Stimulated activated CD8-positive, alpha-beta memory T cell treated with anti-CD3 and anti-CD28 coated beads, Interleukin-4, amount 100 ng/mL, for 24 hours (primary cell): ENCODE results near the gene KCNAB1.

Source experiments
- DNase-seq: peaks from one replicate; pipeline ENCODE4 v3.0.0-alpha.2; 2020; ENCODE audit warnings: low read depth

Gene KCNAB1

DNA sequence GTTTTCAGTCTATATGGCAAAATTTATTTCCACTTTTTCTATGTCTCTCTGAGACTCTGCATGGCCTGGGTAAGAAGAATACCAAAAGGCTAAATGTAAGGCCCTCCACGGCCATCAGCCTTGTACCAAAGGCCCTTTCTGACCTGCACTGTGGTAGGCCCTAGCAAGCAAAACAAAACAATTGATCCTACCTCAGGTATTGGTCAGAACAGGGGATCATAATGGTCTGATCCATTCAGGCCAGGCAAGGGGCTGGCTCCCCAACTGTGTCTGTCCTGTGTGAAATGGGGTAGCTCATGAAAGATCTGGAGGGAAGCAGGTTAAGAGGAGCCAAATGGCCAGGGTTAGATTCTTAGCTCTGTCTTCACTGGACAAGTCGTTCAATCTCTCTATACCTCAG is 253.3 kb downstream of the KCNAB1 start:
- no peak for DNase-seq

DNA sequence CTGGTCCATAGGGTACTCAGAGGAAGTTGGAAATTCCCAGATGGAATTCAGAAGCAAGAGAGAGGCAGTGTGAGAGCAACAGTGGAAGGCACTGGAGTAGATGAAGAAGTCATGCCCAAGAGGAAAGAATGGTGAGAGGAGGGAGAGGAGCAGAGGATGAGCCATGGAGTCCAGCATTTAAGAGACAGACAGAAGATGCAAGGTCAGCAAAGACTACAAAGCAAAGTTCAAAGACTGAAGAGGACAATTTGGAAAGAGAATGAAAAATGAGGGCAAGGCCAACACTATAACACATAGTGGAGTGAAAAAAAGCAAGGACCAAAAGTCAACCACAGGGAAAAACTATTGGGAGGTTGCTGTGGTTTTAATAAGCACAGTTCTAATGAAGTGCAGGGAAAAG is 255.8 kb downstream of the KCNAB1 start:
- DNase-seq, result no peak

DNA sequence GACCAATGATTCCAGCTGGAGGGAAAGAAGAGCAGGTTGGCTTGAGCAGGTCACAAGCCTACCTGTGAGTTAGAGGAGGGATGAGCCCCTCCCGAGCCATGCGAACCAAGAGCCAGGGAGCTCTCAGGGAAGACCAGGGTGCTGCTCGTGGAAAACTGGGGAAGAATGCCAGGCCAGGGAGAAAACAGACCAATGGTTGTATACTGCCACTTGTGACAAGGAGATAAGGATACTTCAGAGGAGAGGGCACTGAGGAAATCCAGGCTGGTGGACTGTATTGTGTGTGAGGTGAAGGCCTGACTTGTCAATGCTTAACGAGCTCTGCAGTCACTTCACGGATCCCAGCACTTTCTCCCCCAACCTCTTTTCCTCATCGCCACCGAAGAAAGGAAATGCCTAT is 256.9 kb downstream of the KCNAB1 start:
- no peak for DNase-seq

DNA sequence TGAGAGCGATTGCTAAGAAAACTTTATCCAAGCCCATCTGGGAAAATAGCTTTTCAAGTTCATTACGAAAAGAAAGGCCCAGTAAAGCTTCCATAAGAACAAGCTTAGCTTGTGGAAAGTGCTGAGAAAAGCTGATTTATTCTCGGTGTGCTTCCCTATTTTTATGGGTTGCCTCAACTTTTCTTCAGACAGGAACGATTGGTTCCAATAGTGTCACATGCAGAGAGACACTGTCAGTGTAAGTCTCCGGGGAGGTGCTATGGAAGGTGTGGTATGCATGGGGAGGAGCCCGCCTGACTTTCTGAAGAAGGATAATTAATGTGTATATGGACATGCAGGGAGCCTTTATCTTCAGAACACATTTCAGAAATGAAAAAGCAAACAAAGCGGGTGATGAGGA is 257.3 kb downstream of the KCNAB1 start:
- no peak for DNase-seq

DNA sequence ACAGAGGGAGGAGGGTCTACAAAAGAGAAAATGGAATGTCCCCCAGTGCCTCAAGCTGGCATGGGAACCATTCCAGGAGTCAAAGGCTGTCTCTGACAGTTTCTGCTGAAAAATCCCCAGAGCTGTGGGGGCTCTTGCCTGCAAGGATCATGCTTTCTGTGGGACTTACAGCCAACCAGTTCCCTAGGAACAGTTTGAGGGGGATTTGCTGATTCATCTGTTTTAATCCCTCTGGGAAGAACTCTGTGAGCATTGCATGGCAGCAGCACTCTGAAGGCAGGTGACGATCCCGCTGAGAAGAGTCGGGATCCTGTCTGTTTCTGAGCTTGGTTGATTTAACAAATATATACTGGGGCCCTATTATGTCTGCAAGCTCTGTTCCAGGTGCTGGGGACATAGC is 258.5 kb downstream of the KCNAB1 start:
- no peak for DNase-seq

DNA sequence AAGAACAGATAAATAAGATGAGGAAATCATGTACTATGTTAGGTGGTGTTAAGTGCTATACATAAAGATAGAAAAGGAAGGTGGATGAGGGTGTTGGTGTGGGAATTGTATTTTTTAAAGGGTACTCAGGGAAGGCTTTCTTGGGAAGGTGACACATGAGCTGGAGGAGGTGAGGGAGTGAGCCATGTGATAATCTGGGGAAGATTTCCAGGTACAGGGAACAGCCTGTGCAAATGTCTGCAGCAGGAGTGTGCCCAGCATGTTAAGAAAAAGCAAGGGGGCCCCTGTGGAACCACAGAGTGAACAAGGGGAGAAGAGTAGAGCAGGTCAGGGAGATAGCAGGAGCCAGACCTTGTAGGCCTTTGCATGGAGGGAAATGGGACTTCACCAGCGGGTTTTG is 258.9 kb downstream of the KCNAB1 start:
- no peak for DNase-seq

DNA sequence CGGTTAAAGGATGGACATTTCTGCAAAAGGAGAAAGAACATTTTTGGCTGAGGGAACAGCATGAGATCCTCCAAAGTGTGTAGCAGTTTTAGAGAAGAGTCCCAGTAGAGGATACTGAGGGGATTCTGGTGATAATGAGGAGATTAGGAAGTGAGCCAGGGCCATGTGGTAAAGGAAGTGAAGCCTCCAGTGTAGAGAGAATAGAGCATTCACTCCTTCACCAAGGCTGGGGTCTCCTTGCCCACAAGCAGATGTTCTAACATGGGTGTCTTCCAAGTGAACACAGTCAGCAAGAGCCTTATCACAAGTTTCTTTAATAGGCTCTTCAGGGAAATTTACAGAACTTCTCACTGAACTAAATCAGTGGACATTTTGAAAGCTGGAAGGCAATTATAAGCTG is 260.9 kb downstream of the KCNAB1 start:
- no peak for DNase-seq

DNA sequence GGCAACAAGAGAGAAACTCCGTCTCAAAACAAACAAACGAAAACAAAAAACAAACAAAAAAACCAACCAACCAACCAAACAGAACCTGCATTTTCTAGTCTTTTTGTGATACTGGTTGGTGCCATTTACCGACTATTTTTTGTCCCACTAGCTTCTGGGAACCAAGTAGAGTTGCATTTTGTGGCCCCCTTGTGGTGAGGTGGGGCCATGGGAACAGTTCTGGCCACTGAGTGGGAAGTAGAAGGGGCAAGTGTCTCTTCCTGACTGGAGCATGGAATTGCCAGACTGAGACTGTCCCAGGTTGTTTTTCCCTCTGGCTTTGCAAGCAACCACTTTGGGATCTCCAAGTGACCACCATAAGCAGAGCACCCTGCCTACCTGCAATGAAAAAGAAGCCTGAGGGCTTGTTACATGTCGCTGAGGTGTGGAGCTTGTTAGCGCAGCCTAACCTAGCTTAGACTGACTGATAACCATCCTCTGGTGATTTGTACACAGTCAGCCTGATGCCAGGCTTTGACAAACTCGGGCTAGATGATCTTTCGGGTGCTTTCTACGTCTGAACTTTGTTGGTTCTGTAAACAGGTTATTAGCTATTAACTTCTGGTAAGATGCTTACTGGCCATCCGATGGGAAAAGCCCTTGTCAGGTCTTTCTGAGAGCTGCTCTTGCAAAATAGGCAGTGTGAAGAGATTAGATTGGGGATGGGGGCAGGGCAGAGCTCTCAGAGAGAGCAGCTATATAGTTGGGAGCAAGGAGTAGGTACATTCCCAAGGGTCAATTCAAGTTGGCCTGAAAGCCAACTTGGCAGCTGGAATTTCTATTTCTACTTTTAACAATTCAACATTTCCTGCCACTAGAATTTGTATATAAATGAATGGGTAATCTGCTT is 262.3 kb downstream of the KCNAB1 start:
- DNase-seq, result no peak

DNA sequence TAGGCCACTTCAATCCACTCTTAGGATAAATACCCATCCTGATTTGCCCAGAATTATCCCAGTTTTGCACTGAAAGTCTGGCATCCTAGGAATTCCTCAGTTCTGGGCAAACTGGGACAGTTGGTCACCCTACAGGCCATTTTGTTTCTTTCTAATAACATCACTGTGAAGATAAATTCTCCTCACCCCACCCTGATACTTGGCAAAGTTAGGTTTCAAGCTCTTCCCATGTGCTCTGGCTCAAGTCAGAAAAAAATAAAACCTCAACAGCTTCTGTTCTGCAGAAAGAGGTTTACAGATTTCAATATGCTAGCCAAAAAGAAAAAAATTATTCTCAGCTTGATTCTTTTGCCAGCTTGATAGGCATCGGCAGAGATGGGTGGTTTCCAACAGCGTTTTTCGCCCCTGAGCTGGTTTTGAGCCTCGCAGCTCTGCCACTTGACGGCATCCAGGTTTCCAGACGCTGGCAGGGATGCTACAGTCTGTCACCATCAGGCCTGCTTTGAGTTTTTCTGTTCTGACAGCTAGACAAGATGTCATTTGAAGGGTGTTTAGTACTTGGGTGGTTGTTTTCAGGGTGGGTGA is 263.2 kb downstream of the KCNAB1 start:
- no peak for DNase-seq

DNA sequence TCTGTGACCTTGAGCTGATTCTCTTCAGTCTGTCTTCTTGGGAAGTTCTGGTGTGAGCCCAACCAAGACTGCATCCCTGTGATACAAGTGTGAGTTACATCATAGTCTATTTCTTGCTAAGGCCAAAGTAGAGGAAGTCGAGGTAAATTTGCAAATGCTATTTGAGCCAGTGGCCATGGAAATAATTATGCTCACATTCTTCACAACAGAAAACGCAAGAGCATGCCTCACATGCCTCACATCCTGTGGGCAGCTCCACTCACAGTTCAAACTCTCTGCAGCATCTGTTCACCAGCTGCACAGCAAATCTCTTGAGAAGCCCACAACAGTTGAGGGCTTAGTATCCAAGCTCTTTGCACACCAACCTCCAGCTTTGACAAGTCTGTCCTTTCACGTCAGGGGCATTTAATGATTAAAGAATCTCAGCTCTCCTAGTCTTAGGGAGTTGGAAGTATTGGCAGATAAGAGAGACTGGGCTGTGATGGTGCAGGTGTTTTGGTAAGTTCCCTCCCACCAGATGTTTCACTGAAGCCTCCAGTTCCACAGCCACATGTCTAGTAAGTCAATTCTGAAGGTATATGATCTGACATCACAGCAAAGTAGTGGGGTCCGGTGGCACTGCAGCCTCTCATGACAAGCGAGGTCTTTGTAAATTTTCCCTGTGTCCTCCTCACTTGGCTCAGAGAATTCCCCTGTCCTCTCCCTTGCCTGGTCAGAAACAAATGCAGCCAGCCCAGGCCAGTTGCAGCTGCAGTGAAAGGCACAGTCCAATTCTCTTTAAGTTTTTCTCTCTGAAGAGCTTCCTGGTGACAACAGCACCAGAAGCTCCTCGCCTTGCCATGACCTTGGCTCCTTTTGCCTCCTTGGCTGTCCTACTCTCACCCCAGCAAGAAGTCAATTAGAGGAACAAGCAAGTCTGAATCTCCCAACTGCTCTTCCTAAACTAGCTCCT is 268.4 kb downstream of the KCNAB1 start:
- DNase-seq, result no peak

DNA sequence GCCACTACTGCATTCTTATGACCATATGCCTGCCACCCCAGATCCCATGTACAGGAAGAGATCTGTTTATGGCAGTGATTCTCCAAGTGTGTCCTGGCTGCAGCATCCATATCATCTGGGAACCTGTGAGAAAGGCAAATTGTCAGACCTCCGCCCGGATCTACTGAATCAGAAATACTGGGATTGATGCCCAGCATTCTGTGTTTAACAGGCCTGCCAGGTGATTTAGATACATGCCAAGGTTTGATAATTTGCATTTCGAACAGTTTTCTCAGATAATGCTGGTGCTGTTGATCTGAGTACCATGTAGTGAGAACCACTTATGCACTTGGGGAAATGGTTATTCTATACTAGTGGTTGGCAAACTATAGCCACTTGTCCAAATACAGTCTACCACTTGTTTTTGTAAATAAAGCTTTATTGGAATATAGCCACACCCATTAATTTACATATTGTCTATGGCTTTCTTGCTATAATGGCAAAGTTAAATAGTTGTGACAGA is 269.1 kb downstream of the KCNAB1 start:
- no peak for DNase-seq

DNA sequence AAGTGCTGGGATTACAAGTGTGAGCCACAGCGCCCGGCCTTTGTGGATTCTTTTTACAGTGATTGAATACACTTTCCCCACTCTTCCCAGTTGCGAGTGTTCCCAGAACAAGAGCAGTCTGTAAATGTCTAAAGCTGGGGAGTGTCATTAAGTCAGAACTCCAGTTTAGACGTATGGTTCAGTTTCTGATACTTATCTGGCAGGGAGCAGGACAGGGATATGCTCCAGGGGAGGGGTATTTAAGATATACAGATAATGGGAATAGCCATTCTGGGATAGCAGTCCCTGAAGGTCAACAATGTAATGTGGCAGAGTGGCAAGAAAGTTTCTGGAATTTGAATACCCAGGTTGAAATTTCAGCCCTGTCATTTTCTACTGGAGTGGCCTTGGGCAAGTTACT is 270.5 kb downstream of the KCNAB1 start:
- DNase-seq, result no peak

DNA sequence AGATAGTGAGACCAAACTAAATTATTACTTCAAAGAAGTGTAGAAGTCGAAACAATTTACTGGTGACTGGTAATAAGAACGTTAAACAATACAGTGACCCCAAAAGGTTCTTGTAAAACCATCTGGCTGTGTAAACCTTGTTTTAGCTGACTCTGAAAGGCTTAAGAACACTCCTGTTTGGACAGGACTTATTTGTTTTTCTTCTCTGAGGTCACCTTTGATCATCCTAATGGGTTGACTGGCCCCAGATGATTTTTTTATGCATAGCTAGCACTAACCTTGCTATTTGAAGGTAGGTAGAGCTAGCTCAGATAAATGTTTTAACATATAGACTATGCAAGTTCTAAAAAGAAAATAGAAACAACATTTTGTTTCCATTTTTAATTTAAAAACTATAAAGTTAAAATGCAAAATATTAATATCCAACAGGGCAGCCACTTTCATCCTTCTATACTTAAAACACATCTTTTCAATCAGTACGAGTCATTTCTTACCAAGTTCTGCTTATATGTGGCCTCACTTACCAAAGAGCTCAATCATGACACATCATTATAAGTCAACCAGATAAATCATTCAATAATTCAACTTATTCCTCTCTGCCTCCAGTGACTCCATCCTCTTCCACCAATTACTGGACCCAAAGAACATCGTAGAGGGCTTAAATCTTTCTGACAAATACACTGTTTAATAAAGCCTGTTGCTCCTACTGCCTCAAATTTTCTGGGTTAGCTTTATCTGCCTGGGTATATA is 275.8 kb downstream of the KCNAB1 start:
- no peak for DNase-seq

DNA sequence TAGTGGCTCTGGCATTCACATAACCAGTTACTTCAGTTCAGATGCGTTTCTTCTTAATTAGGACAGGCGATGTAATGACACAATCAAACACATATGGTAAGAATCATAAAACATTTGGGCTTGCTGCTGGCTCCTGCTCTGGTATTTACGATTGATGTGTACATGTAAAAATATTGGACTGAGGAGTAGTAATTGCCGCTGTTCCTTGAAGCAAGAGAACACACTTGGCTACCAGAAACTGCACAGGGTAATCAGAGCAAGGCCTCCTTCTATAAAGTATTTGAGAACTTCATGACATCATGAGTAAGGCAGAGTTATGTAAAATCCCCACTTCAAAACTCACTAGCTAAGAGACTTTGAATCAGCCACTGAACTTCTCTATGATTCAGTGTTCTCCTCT is 276.5 kb downstream of the KCNAB1 start:
- no peak for DNase-seq

DNA sequence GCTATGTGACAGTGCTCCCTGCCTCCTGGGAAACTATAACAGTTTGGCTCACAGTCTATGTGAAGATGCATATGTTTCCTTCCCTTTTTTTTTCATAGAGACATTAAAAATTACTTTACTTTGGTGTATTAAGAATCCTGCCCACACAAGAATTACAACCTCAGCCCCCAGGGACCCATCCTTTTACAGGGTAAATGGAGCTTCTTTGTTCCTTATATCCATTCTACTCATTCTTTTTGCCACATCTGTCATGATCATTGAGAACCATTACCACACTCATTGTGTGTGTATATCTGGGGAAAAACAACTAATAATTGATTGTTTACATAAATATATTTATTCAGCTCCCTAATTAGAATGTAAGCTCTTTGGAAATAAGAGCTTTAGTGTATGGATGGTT is 277.2 kb downstream of the KCNAB1 start:
- DNase-seq, result no peak

DNA sequence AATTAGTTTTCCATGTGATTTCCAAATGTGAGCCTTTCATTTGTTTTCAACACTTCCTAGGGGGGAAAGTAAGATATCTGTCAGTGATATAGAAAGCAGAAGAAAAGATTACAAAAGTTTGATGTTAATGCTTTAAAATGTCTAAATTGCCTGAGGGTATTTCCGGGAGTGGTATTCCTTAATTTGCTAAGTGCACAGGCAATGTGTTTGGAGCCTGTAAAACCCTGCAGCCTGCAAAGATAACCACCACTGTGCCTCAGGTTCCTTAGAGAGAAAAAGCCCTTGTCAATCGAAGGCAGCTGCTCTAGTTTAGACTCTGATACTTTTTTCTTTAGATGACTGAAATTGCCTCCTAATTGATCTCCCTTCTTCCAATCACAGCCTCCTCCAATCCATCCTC is 279.7 kb downstream of the KCNAB1 start:
- DNase-seq, result no peak

DNA sequence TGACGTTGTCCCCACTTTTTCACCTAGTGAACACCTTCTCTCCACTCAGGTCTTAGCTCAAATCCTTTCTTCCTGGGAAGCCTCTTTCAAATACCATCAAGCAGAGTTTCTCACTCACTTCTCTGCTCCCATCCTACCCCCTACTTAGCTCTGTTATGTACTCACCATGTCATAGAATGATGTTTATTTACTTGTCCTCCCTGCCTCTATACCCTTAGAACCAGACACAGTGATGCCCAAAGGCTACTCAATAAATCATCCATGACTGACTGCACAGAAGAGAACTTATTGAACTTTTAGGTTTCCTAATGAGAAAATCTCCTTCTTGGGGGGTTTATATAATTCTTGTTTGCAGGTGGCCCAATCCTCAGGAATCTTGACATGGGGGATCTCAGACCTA is 280.4 kb downstream of the KCNAB1 start:
- no peak for DNase-seq

DNA sequence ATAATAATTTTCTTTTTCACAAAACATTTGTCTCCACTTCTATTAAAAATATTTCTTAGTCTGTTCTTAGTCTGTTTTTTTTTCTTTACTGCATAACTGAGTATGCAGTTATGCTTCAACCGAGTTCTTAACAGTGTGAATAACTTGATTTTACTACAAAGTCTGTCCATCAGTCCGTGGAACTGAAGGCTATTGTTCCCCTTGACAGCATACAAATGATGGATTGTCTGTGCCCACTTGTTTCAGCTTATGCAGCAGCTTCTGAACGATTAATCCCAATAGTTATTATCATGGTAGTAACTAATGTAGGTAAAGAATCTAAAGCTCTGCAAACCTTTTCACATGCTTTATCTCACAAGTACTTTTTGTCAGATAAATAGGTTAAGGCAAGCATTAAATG is 283.8 kb downstream of the KCNAB1 start:
- no peak for DNase-seq

DNA sequence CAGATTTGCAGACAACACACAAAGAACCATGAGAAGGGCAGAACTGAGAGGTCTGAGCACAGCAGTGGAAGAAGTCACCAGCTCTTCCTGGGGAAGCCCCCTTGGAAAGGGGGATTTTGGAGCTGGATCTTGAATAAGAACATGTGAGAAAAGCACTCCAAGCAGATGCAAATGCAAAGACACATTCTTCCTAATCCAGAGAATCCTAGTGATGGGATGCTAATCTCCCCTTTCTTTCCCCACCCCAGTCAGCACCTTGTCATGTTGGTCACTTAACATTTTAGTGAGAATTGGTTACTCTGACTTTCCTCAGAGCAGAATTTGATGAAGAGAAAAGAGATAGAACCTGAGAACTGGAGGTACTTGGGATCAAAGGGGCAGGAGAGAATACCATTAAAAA is 286.0 kb downstream of the KCNAB1 start:
- no peak for DNase-seq

DNA sequence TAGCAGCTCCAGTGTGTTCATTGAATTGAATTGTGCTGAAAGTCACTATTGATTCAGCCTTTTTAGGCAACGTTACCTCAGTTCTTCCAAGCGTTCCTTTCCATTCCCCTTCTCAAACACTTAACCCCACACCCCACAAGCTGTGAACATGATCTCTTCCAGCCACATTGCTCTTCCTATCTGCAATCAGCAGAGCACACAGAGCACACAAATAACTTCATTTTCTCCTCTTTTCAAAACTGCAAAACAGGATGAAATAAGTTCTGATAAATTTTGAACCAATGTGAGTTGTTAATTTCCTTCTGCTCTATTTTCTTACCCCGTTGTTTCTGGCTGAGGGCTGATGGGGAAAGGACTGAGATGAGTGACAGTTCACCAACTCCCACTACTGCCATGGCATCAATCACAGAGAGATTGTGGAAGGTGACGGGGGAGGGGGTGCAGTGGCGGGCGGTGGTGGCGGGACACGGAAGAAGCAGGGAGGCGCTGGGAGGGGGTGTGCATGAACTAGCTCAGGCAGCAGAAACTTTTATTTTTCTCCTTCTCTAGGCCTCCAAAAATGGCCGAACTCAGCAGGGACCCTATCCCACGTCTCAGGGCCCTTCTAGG is 287.3 kb downstream of the KCNAB1 start:
- DNase-seq, result no peak

DNA sequence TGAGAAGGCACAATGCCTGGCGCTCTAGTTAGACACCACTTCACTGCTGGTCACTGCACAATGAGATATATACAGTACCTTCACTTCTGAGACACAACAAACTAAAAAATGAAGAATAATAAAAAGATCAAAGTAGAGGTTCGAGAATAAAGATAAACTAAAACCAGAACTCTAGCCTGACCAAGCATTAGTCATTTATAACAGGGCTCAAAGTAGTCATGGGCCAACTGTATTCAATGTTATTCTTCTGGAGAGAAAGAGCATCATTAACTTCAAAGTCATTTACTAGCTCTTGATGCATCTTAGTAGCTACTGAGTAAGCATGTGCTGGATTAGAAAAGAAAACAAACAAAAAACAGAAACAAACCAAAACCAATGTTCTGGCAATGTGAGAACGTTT is 289.3 kb downstream of the KCNAB1 start:
- DNase-seq, result no peak
